ENCODE data around the gene ITGB6. TPM values are rescaled to one million over a fixed set of nuclear protein-coding genes. Genes with fewer than 3 reads are reported as not detected.

Gene ITGB6
- total RNA-seq = 0.12 and 0.28 TPM in 2 replicates
- polyA plus RNA-seq = 0.31 TPM in 1 of 2 replicates, not detected in the other

- Histone ChIP-seq H3K36me3 (no peaks in the 10 kb centered on the region), H3K9me3 (ENCODE audit: low read depth) (no peaks in the 10 kb centered on the region), H3K4me3 (no peak within 1 kb of the TSS), H3K27ac (peak within 1 kb of the TSS; percentile 89), H3K27me3 (no peaks in the 10 kb centered on the region), H3K4me1 (ENCODE audit: low read depth) (peaks cover 26% of the 10 kb centered on the region)
- no peak for TF ChIP-seq CTCF (IDR thresholded peaks at IDR 0.05; ENCODE audit: low read depth, low read length)
- no peak for DNase-seq (ENCODE audit: low read depth in 1 of 2, low spot score in 1 of 2)
These were observed at the start of gene ITGB6 for GRCh38 chr2:160199683-160200389. TSS of gene ITGB6 (minus strand) at chr2:160200272. CDS start at chr2:160200063, 209 bp downstream.

- Histone ChIP-seq H3K36me3 (no peaks in the 10 kb centered on the region), H3K27ac (no peak overlapping the region)
These were observed 47.4 kb upstream of the ITGB6 start for GRCh38 chr2:160247296-160248035.

GRCh38 chr2:160246356-160246755, 46.3 kb upstream of the ITGB6 start:
- Histone ChIP-seq H3K4me1 (ENCODE audit: low read depth) (peaks cover 26% of the 10 kb centered on the region), H3K27ac (no peak overlapping the region), H3K36me3 (no peaks in the 10 kb centered on the region), H3K9me3 (ENCODE audit: low read depth) (no peaks in the 10 kb centered on the region), H3K27me3 (no peaks in the 10 kb centered on the region), H3K4me3 (no peak overlapping the region)
- DNase-seq (ENCODE audit: low read depth in 1 of 2, low spot score in 1 of 2) = no peak
- TF ChIP-seq CTCF (IDR thresholded peaks at IDR 0.05; ENCODE audit: low read depth, low read length) = no peak

More at GRCh38 chr2:160247296-160248035, 47.4 kb upstream of the ITGB6 start:
- no peaks in the 10 kb centered on the region for H3K9me3 ChIP-seq (ENCODE audit: low read depth)
- DNase-seq (ENCODE audit: low read depth in 1 of 2, low spot score in 1 of 2) = no peak
- peaks cover 25% of the 10 kb centered on the region for H3K4me1 ChIP-seq (ENCODE audit: low read depth)
- TF ChIP-seq CTCF (IDR thresholded peaks at IDR 0.05; ENCODE audit: low read depth, low read length) = no peak
- H3K27me3 ChIP-seq = no peaks in the 10 kb centered on the region
- no peak overlapping the region for H3K4me3 ChIP-seq

- no peak for DNase-seq (ENCODE audit: low read depth in 1 of 2, low spot score in 1 of 2)
- Histone ChIP-seq H3K4me3 (no peak overlapping the region), H3K36me3 (no peaks in the 10 kb centered on the region), H3K4me1 (ENCODE audit: low read depth) (peaks cover 24% of the 10 kb centered on the region), H3K9me3 (ENCODE audit: low read depth) (no peaks in the 10 kb centered on the region), H3K27me3 (no peaks in the 10 kb centered on the region), H3K27ac (no peak overlapping the region)
- TF ChIP-seq CTCF (IDR thresholded peaks at IDR 0.05; ENCODE audit: low read depth, low read length) = no peak
These were observed 45.6 kb upstream of the ITGB6 start for GRCh38 chr2:160245614-160246155.

- H3K4me1 ChIP-seq (ENCODE audit: low read depth) = peaks cover 28% of the 10 kb centered on the region
- H3K36me3 ChIP-seq = no peaks in the 10 kb centered on the region
- TF ChIP-seq CTCF (IDR thresholded peaks at IDR 0.05; ENCODE audit: low read depth, low read length) = no peak
- no peak overlapping the region for H3K4me3 ChIP-seq
- H3K9me3 ChIP-seq (ENCODE audit: low read depth) = no peaks in the 10 kb centered on the region
- DNase-seq (ENCODE audit: low read depth in 1 of 2, low spot score in 1 of 2) = peak in 1 of 2 donors; percentile 60
- H3K27ac ChIP-seq = peak overlapping the region; percentile 94
- H3K27me3 ChIP-seq = no peaks in the 10 kb centered on the region
These were observed 43.0 kb upstream of the ITGB6 start for GRCh38 chr2:160242893-160243564.
